ENCODE data around the gene ALDH1A1.

DNA sequence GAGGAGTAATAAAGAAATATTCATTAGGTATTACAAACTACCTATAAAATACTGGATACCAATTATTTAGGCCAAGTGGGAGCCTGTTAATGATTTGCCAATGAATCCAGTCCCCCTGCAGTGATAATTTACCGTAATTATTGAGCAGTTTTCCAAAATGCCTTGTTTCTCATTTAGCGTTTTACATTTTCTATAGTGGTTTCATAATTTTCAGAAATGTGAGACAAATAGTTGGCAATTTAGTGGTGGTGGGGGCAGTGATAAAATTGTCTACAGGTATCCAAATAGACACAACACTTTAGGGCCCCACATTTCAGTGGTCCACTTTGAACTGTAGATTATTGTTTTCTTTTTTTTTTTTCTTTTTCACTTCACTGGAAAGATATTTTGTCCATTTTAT is 27.3 kb upstream of the ALDH1A1 start:
- TF ChIP-seq FOXP1 (CRISPR knock-in tag; IDR thresholded peaks at IDR 0.05; ENCODE audit: borderline replicate concordance) = no peak
- TF ChIP-seq, protein P1, sequence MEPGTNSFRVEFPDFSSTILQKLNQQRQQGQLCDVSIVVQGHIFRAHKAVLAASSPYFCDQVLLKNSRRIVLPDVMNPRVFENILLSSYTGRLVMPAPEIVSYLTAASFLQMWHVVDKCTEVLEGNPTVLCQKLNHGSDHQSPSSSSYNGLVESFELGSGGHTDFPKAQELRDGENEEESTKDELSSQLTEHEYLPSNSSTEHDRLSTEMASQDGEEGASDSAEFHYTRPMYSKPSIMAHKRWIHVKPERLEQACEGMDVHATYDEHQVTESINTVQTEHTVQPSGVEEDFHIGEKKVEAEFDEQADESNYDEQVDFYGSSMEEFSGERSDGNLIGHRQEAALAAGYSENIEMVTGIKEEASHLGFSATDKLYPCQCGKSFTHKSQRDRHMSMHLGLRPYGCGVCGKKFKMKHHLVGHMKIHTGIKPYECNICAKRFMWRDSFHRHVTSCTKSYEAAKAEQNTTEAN (CRISPR knock-in tag; IDR thresholded peaks at IDR 0.05) = no peak
- TF ChIP-seq, protein P2, sequence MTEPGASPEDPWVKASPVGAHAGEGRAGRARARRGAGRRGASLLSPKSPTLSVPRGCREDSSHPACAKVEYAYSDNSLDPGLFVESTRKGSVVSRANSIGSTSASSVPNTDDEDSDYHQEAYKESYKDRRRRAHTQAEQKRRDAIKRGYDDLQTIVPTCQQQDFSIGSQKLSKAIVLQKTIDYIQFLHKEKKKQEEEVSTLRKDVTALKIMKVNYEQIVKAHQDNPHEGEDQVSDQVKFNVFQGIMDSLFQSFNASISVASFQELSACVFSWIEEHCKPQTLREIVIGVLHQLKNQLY (CRISPR knock-in tag; IDR thresholded peaks at IDR 0.05) = no peak
- TF ChIP-seq, protein P3, sequence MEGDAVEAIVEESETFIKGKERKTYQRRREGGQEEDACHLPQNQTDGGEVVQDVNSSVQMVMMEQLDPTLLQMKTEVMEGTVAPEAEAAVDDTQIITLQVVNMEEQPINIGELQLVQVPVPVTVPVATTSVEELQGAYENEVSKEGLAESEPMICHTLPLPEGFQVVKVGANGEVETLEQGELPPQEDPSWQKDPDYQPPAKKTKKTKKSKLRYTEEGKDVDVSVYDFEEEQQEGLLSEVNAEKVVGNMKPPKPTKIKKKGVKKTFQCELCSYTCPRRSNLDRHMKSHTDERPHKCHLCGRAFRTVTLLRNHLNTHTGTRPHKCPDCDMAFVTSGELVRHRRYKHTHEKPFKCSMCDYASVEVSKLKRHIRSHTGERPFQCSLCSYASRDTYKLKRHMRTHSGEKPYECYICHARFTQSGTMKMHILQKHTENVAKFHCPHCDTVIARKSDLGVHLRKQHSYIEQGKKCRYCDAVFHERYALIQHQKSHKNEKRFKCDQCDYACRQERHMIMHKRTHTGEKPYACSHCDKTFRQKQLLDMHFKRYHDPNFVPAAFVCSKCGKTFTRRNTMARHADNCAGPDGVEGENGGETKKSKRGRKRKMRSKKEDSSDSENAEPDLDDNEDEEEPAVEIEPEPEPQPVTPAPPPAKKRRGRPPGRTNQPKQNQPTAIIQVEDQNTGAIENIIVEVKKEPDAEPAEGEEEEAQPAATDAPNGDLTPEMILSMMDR (IDR thresholded peaks at IDR 0.05) = no peak
- TF ChIP-seq NR1H2 (CRISPR knock-in tag; IDR thresholded peaks at IDR 0.05) = no peak
- TF ChIP-seq, protein P4, sequence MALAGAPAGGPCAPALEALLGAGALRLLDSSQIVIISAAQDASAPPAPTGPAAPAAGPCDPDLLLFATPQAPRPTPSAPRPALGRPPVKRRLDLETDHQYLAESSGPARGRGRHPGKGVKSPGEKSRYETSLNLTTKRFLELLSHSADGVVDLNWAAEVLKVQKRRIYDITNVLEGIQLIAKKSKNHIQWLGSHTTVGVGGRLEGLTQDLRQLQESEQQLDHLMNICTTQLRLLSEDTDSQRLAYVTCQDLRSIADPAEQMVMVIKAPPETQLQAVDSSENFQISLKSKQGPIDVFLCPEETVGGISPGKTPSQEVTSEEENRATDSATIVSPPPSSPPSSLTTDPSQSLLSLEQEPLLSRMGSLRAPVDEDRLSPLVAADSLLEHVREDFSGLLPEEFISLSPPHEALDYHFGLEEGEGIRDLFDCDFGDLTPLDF (CRISPR knock-in tag; IDR thresholded peaks at IDR 0.05) = no peak
- no peak for TF ChIP-seq OVOL2 (CRISPR knock-in tag; IDR thresholded peaks at IDR 0.05; ENCODE audit: borderline replicate concordance)
